Sciatic nerve (tissue), 2 donors: ENCODE measurements around the gene MCHR1. TPM values are rescaled to one million over a fixed set of nuclear protein-coding genes. Genes with fewer than 3 reads are reported as not detected.
"Not testable (repeated sequence)": the region's sequence is repeated elsewhere in the genome, so short reads cannot be mapped to it uniquely, and the experiment has no call there.

Experiments used
- ATAC-seq: fragments of 200-7000 bp; cut with Tn5 transposase; one replicate; pipeline ENCODE4 v1.9.1; 2020; ENCODE audit warnings: mild to moderate bottlenecking, moderate library complexity
- DNase-seq: peaks from one replicate; pipeline ENCODE4 v3.0.0-alpha.2; 2020; ENCODE audit warnings: low spot score
- intact Hi-C: fragments of 100-400 bp; cut with DNase I; formaldehyde crosslinking; loops from one replicate; pipeline ENCODE4 v1.14.2; 2022
- total RNA-seq: library from RNA; stranded (reverse); fragmentation: NEBNext Ultra II Directional; extraction: Animal tissue kit (Norgen Biotek cat#: 25700); gene quantifications from one replicate; pipeline ENCODE4 v1.2.1, GENCODE V29; 2021
- donor health status: DM: no; HTN: no; CAD: no.
- donor health status: DM: no; HTN: no; CAD: no.

Gene MCHR1
- total RNA-seq, 1 donor from 2014 or later: 0.76 TPM

GRCh38 chr22:40718250-40719204 lies 39.2 kb downstream of the MCHR1 start:
- intact Hi-C loops: no loop called here
- no peak for ATAC-seq
- DNase-seq: no peak

- intact Hi-C loops: no loop called here
- DNase-seq: no peak
- no peak for ATAC-seq
These were observed 40.3 kb downstream of the MCHR1 start for GRCh38 chr22:40719599-40719998.

DNA sequence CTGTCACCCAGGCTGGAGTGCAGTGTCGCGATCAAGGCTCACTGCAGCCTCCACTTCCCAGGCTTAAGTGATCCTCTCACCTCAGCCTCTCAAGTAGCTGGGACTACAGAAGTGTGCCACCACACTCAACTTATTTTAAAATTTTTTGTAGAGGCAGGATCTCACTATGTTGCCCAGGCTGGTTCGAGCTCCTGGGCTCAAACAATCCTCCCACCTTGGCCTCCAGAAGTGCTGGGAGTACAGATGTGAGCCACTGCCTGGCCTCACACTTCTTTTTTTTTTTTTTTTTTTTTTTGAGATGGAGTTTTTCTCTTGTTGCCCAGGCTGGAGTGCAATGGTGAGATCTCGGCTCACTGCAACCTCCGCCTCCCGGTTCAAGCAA lies 40.9 kb downstream of the MCHR1 start:
- intact Hi-C loops, ATAC-seq, DNase-seq: not testable (repeated sequence)

DNA sequence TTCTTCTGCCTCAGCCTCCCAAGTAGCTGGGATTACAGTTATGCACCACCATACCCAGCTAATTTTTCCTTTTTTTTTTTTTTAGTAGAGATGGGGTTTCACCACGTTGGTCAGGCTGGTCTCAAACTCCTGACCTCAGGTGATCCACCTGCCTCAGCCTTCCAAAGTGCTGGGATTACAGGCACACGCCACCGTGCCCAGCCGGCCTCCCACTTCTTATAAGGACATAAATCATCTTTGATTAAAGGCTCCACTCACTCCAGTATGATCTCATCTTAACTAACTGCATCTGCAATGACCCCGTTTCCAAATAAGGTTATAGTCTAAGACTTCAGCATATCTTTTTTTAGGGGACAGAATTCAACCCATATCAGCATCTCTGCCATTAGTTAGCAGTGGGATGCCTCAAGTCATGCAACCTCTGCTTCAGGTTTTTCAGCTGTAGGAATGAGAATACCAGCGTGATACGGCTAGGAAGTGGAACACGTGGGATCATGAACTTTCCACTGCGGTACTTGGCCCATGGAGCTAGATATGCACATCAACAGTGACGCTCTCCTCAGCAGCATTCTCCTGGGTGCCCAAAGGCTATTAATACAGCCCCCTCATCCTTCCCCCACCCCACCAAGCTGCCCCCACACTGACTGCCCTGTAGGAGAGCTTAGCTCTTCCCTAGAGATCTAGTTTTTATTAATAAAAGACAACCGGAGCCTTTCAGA lies 41.4 kb downstream of the MCHR1 start:
- DNase-seq (no peak), ATAC-seq (peak; percentile 66)
- intact Hi-C loops: no loop called here

- intact Hi-C loops: no loop called here
- DNase-seq (no peak), ATAC-seq (peak; percentile 24)
These were observed 42.0 kb downstream of the MCHR1 start for GRCh38 chr22:40721266-40721665.

GRCh38 chr22:40723396-40723933 lies 44.2 kb downstream of the MCHR1 start:
- intact Hi-C loops: no loop called here
- ATAC-seq: no peak
- no peak for DNase-seq

DNA sequence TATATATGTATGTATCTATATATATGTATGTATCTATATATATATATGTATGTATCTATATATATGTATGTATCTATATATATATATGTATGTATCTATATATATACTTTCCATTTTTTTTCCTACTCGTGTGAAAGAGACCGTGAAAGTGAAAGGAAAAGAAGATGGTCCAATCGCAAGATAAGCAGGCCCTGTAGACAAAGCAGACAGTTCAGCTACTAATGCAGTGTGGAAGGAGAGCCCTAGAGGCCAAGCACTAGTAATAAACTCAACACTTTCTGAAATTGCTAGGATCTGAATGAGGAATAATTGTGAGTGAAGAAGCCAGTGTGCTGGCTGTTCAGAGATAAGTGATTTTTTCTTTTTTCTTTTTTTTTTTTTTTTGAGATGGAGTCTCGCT lies 47.2 kb downstream of the MCHR1 start:
- DNase-seq (no peak), ATAC-seq (peak; percentile 69)
- intact Hi-C loops: no loop called here

- intact Hi-C loops: no loop called here
- ATAC-seq (no peak), DNase-seq (no peak)
These were observed 48.0 kb downstream of the MCHR1 start for GRCh38 chr22:40727070-40727963.

- ATAC-seq: no peak
- intact Hi-C loops: no loop called here
These were observed 48.8 kb downstream of the MCHR1 start for GRCh38 chr22:40727964-40728615.

GRCh38 chr22:40728731-40729189 lies 49.5 kb downstream of the MCHR1 start:
- ATAC-seq: no peak

More at GRCh38 chr22:40727964-40728615, 48.8 kb downstream of the MCHR1 start:
- DNase-seq: no peak

GRCh38 chr22:40729284-40729683 lies 50.0 kb downstream of the MCHR1 start:
- ATAC-seq: no peak
- intact Hi-C loops: no loop called here
- DNase-seq: no peak

More at GRCh38 chr22:40728731-40729189, 49.5 kb downstream of the MCHR1 start:
- no peak for DNase-seq
- intact Hi-C loops: no loop called here

Other genes starting within 250 kb of the MCHR1 start
- gene MRTFA, start 42.8 kb upstream of the MCHR1 start, total RNA-seq: 53.5 TPM
- 19.6 TPM for gene SLC25A17, start 139.9 kb downstream of the MCHR1 start, total RNA-seq
- 238 TPM for gene ST13, start 177.2 kb downstream of the MCHR1 start, total RNA-seq
- gene XPNPEP3, start 177.7 kb downstream of the MCHR1 start, total RNA-seq: 19.2 TPM
- not detected for gene DNAJB7, start 182.6 kb downstream of the MCHR1 start, total RNA-seq